Prostate gland (tissue), 2 donors: ENCODE measurements around the gene FAM216B. TPM values are rescaled to one million over a fixed set of nuclear protein-coding genes. Genes with fewer than 3 reads are reported as not detected.

Source experiments
- DNase-seq: peaks from one replicate; pipeline ENCODE4 v3.0.0-alpha.2; 2019; ENCODE audit warnings: low spot score
- H3K27ac ChIP-seq, 2 donors: fragments of 200-600 bp; sonication (generic); 2 replicates each; pipeline ENCODE4 v1.5.1; 2017 to 2019
- H3K27me3 ChIP-seq: fragments of 200-600 bp; sonication (generic); replicated peaks from 2 replicates; pipeline ENCODE4 v1.5.1; 2019; ENCODE audit not compliant: insufficient read depth
- H3K36me3 ChIP-seq, 2 donors: fragments of 200-600 bp; sonication (generic); 1 replicate in 1 of 2; 2 replicates in 1 of 2; pipeline versions ENCODE4 v1.5.1 to v1.8.1; 2017 to 2019
- H3K4me1 ChIP-seq: fragments of 200-600 bp; sonication (generic); replicated peaks from 2 replicates; pipeline ENCODE4 v1.5.1; 2019
- H3K4me3 ChIP-seq, 2 donors: fragments of 200-600 bp; sonication (generic); 2 replicates each; pipeline ENCODE4 v1.5.1; 2017 to 2019
- H3K9me3 ChIP-seq: fragments of 200-600 bp; sonication (generic); 2 replicates; pipeline ENCODE4 v1.5.1; 2017
- CTCF ChIP-seq, 4 experiments: fragments of 200-600 bp in 2 of 4; fragments of 450-650 bp in 2 of 4; sonication (generic) in 2 of 4; IDR thresholded peaks; 1 replicate in 3 of 4; 2 replicates in 1 of 4; pipeline ENCODE4 v1.5.1; 2016 to 2019; ENCODE audit warnings: antibody characterized with exemption in 4 of 4, mild to moderate bottlenecking in 2 of 4, moderate library complexity in 2 of 4
- POLR2A ChIP-seq: fragments of 450-650 bp; IDR thresholded peaks from one replicate; pipeline ENCODE4 v1.6.1; 2016; ENCODE audit warnings: antibody characterized with exemption, mild to moderate bottlenecking
- POLR2AphosphoS5 ChIP-seq: sonication (generic); formaldehyde crosslinking; IDR thresholded peaks from one replicate; pipeline ENCODE4 v1.6.1; 2017; ENCODE audit warnings: antibody characterized with exemption
- whole genome bisulfite sequencing: methylation state at CpG from one replicate; pipeline ENCODE4 v1.1.5; 2018; 5-methylcytosine and 5-hydroxymethylcytosine counted together
- intact Hi-C: fragments of 100-400 bp; cut with DNase I; formaldehyde crosslinking; loops from one replicate; pipeline ENCODE4 v1.14.2; 2022
- total RNA-seq, 2 donors: library from RNA; depleted of rRNA; stranded (reverse); fragments of >200 nt; gene quantifications; one replicate each; pipeline ENCODE4 v1.1.0, GENCODE V29; 2016

FAM216B gene
- total RNA-seq, 2 donors from 2014 or later = not detected

GRCh38 chr13:42777467-42777866 lies 3.9 kb upstream of the FAM216B start:
- TF ChIP-seq POLR2AphosphoS5 (no peak), CTCF (IDR thresholded peaks at IDR 0.05) (no peak), POLR2A (no peak)
- Histone ChIP-seq H3K4me1 (no peaks in the 10 kb centered on the region), H3K27me3 (no peaks in the 10 kb centered on the region), H3K27ac (no peak overlapping the region), H3K36me3 (no peaks in the 10 kb centered on the region), H3K4me3 (no peak overlapping the region), H3K9me3 (no peaks in the 10 kb centered on the region)
- 82% methylated on average over 5 of the region's 5 CpGs for WGBS
- intact Hi-C loops = no loop called here
- no peak for DNase-seq

- TF ChIP-seq POLR2AphosphoS5 (no peak), CTCF (IDR thresholded peaks at IDR 0.05) (no peak), POLR2A (no peak)
- intact Hi-C loops = no loop called here
- 93% methylated on average over 1 of the region's 1 CpG for WGBS
These were observed 1.3 kb upstream of the FAM216B start for GRCh38 chr13:42780044-42780443.

GRCh38 chr13:42786715-42787114 lies 5.3 kb downstream of the FAM216B start:
- Histone ChIP-seq H3K36me3 (no peaks in the 10 kb centered on the region), H3K9me3 (no peaks in the 10 kb centered on the region), H3K4me1 (no peaks in the 10 kb centered on the region), H3K27ac (no peak overlapping the region), H3K4me3 (no peak overlapping the region), H3K27me3 (no peaks in the 10 kb centered on the region)
- DNase-seq = no peak
- TF ChIP-seq CTCF (IDR thresholded peaks at IDR 0.05) (no peak), POLR2A (no peak), POLR2AphosphoS5 (no peak)
- intact Hi-C loops = no loop called here
- 11% methylated on average over 7 of the region's 7 CpGs for WGBS

More at GRCh38 chr13:42780044-42780443, 1.3 kb upstream of the FAM216B start:
- H3K4me1 ChIP-seq = no peaks in the 10 kb centered on the region
- H3K4me3 ChIP-seq = no peak overlapping the region
- H3K27ac ChIP-seq = no peak overlapping the region
- no peak for DNase-seq
- H3K36me3 ChIP-seq = no peaks in the 10 kb centered on the region
- no peaks in the 10 kb centered on the region for H3K27me3 ChIP-seq
- no peaks in the 10 kb centered on the region for H3K9me3 ChIP-seq

GRCh38 chr13:42788601-42789000 lies 7.2 kb downstream of the FAM216B start:
- no peak overlapping the region for H3K27ac ChIP-seq
- WGBS = 90% methylated on average over 4 of the region's 4 CpGs
- intact Hi-C loops = no loop called here
- DNase-seq = no peak
- H3K27me3 ChIP-seq = no peaks in the 10 kb centered on the region
- TF ChIP-seq POLR2A = no peak
- TF ChIP-seq CTCF (IDR thresholded peaks at IDR 0.05) = no peak
- TF ChIP-seq POLR2AphosphoS5 = no peak
- H3K36me3 ChIP-seq = no peaks in the 10 kb centered on the region
- H3K4me3 ChIP-seq = no peak overlapping the region
- no peaks in the 10 kb centered on the region for H3K4me1 ChIP-seq
- H3K9me3 ChIP-seq = no peaks in the 10 kb centered on the region

- H3K36me3 ChIP-seq = no peaks in the 10 kb centered on the region
- no peak overlapping the region for H3K27ac ChIP-seq
- 94% methylated on average over 4 of the region's 4 CpGs for WGBS
- no peak overlapping the region for H3K4me3 ChIP-seq
- intact Hi-C loops = no loop called here
- H3K27me3 ChIP-seq = no peaks in the 10 kb centered on the region
- no peak for TF ChIP-seq CTCF (IDR thresholded peaks at IDR 0.05)
- no peak for TF ChIP-seq POLR2AphosphoS5
- no peak for TF ChIP-seq POLR2A
- no peak for DNase-seq
- H3K9me3 ChIP-seq = no peaks in the 10 kb centered on the region
- no peaks in the 10 kb centered on the region for H3K4me1 ChIP-seq
These were observed 10.8 kb downstream of the FAM216B start for GRCh38 chr13:42792154-42792553.
